HepG2 (cell line): ENCODE results near the gene NPB. TPM values are rescaled to one million over a fixed set of nuclear protein-coding genes. Genes with fewer than 3 reads are reported as not detected.

Experiments
- ARID2 ChIP-seq: sonication (generic); formaldehyde crosslinking; IDR thresholded peaks from 2 replicates; pipeline ENCODE4 v1.8.1; 2022; ENCODE audit warnings: mild to moderate bottlenecking, missing genetic modification reagents, borderline replicate concordance
- ATRX ChIP-seq: sonication (generic); formaldehyde crosslinking; IDR thresholded peaks from 2 replicates; pipeline ENCODE4 v1.4.0; 2020; ENCODE audit warnings: missing genetic modification reagents, borderline replicate concordance
- FOXK1 ChIP-seq: sonication (generic); formaldehyde crosslinking; IDR thresholded peaks from 2 replicates; pipeline ENCODE4 v1.4.0; 2020; ENCODE audit warnings: low read depth, missing genetic modification reagents, borderline replicate concordance
- KLF16 ChIP-seq, 2 experiments: sonication (generic) in 1 of 2; formaldehyde crosslinking in 1 of 2; IDR thresholded peaks; 2 replicates each; pipeline versions ENCODE4 v1.6.1 to v1.8.0; 2016 to 2023; ENCODE audit warnings: missing genetic modification reagents in 2 of 2, missing compliant biosample characterization in 1 of 2
- PRDM10 ChIP-seq: sonication (generic); formaldehyde crosslinking; IDR thresholded peaks from 2 replicates; pipeline ENCODE4 v1.4.0; 2020; ENCODE audit warnings: low read depth, missing genetic modification reagents
- RNF219 ChIP-seq: sonication (generic); formaldehyde crosslinking; IDR thresholded peaks from 2 replicates; pipeline ENCODE4 v1.5.0; 2020; ENCODE audit warnings: mild to moderate bottlenecking, missing genetic modification reagents
- TEAD3 ChIP-seq: optimal IDR thresholded peaks from 2 replicates; pipeline ENCODE3; 2016; ENCODE audit warnings: borderline replicate concordance
- TFAP4 ChIP-seq: sonication (generic); IDR thresholded peaks from 2 replicates; pipeline ENCODE4 v1.6.1; 2016; ENCODE audit warnings: low read depth, borderline replicate concordance
- TFDP1 ChIP-seq: IDR thresholded peaks from 2 replicates; pipeline ENCODE4 v1.6.1; 2016; ENCODE audit warnings: missing compliant biosample characterization, missing genetic modification reagents, borderline replicate concordance
- THRA ChIP-seq: sonication (generic); formaldehyde crosslinking; IDR thresholded peaks from 2 replicates; pipeline ENCODE4 v1.4.0; 2020; ENCODE audit warnings: missing genetic modification reagents, borderline replicate concordance
- ZNF225 ChIP-seq: sonication (generic); formaldehyde crosslinking; IDR thresholded peaks from 2 replicates; pipeline ENCODE4 v1.4.0; 2020; ENCODE audit warnings: mild to moderate bottlenecking, missing genetic modification reagents
- ZNF362 ChIP-seq: sonication (generic); formaldehyde crosslinking; IDR thresholded peaks from 2 replicates; pipeline ENCODE4 v1.4.0; 2020; ENCODE audit warnings: missing genetic modification reagents, mild to moderate bottlenecking, borderline replicate concordance
- ZNF580 ChIP-seq: IDR thresholded peaks from 2 replicates; pipeline ENCODE4 v1.6.1; 2016; ENCODE audit warnings: low read depth, borderline replicate concordance
- ZNF660 ChIP-seq: sonication (generic); formaldehyde crosslinking; IDR thresholded peaks from 2 replicates; pipeline ENCODE4 v1.5.1; 2020; ENCODE audit warnings: mild to moderate bottlenecking, low read depth, missing genetic modification reagents, borderline replicate concordance
- polyA plus RNA-seq, 8 experiments: library from polyadenylated mRNA; depleted of rRNA in 3 of 8; stranded (reverse) in 7 of 8; unstranded in 1 of 8; fragments of >200 nt; fragmentation: Illumina TruSeq in 4 of 8; extraction: Trizol in 4 of 8; gene quantifications; 2 replicates each; pipeline versions ENCODE4 v1.2.1 to v1.2.3, GENCODE V29; 2011 to 2016; ENCODE audit warnings: low read depth in 4 of 8, missing spikeins in 1 of 8, mixed read lengths in 1 of 8; ENCODE audit not compliant: insufficient read depth in 1 of 8
- total RNA-seq, 5 experiments: library from RNA; depleted of rRNA; stranded (reverse); fragments of >200 nt; fragmentation: Illumina TruSeq; extraction: Trizol; gene quantifications; 2 replicates each; pipeline ENCODE4 v1.2.3, GENCODE V29; 2016; ENCODE audit warnings: low read depth in 1 of 5

Gene NPB
- total and polyA plus RNA-seq, 2 of the 13 experiments (the other 11 are each of a cell fraction or from before 2014, with no cell fraction given), result 0.11 to 0.93 TPM

- TF ChIP-seq TFAP4 (no peak), ZNF660 (CRISPR knock-in tag) (no peak), FOXK1 (CRISPR knock-in tag) (no peak), PRDM10 (CRISPR knock-in tag) (peak; percentile 50; the same call in 1 of the 2 replicates), ZNF580 (CRISPR knock-in tag) (no peak), RNF219 (CRISPR knock-in tag) (no peak), KLF16 (CRISPR knock-in tag; IDR thresholded peaks at IDR 0.05) (no peak), TFDP1 (peak; percentile 30; the same call in 1 of the 2 replicates), ZNF225 (CRISPR knock-in tag) (peak; percentile 27; the same call in 1 of the 2 replicates), ARID2 (CRISPR knock-in tag) (no peak), THRA (CRISPR knock-in tag) (0 out of 2 replicates have a peak, but pooled peaks have one; percentile 4), ZNF362 (CRISPR knock-in tag) (no peak), TEAD3 (peak; percentile 24), ATRX (CRISPR knock-in tag) (no peak)
Observed at GRCh38 chr17:81890447-81891302, 11.4 kb upstream of the NPB start (continued).
